T-cell (primary cell): ENCODE data around the gene DCUN1D2. TPM values are rescaled to one million over a fixed set of nuclear protein-coding genes. Genes with fewer than 3 reads are reported as not detected.
A peak's percentile ranks its signal among the peaks of the same experiment; 100 is the strongest.
"Not testable (repeated sequence)": the region's sequence is repeated elsewhere in the genome, so short reads cannot be mapped to it uniquely, and the experiment has no call there.

Experiments used
- ATAC-seq, 4 experiments: fragments of 200-7000 bp in 3 of 4; fragments of 150-1000 bp in 1 of 4; cut with Tn5 transposase; replicated peaks in 1 of 4; 1 replicate in 3 of 4; 2 replicates in 1 of 4; pipeline ENCODE4 v1.10.0; 2021; ENCODE audit warnings: moderate library complexity in 3 of 4, mild to moderate bottlenecking in 2 of 4, moderate number of reproducible peaks in 1 of 4
- CTCF ChIA-PET, 2 donors: fragments of 300-600 bp; sonication (Branson Sonifier 250); formaldehyde crosslinking; loops; one replicate each; lab custom pipeline; 2022; ENCODE audit warnings: antibody characterized with exemption in 2 of 2; lab: Charles Lee
- POLR2A ChIA-PET, 2 donors: fragments of 300-600 bp; sonication (Branson Sonifier 250); formaldehyde crosslinking; loops; one replicate each; lab custom pipeline; 2022; ENCODE audit warnings: antibody characterized with exemption in 2 of 2; lab: Charles Lee
- DNase-seq, 35 experiments: peaks; one replicate each; pipeline versions ENCODE4 v3.0.0 to v3.0.0-alpha.2; 2013 to 2023
- H3K27ac ChIP-seq: one replicate; pipeline ENCODE4 v1.5.1; 2013; ENCODE audit warnings: low read length
- H3K27me3 ChIP-seq, 2 experiments: replicated peaks in 1 of 2; 1 replicate in 1 of 2; 2 replicates in 1 of 2; pipeline versions ENCODE4 v1.6.1 to v1.7.0; 2013; ENCODE audit warnings: low read length in 1 of 2, mixed read lengths in 1 of 2; ENCODE audit not compliant: control insufficient read depth in 2 of 2, insufficient read depth in 2 of 2; ENCODE audit errors: extremely low read depth in 1 of 2
- H3K36me3 ChIP-seq, 2 donors: 1 replicate in 1 of 2; 2 replicates in 1 of 2; pipeline versions ENCODE4 v1.6.1 to v1.7.0; 2013; ENCODE audit warnings: low read length in 1 of 2; ENCODE audit not compliant: control insufficient read depth in 2 of 2, insufficient read depth in 1 of 2; ENCODE audit errors: extremely low read depth in 1 of 2
- H3K4me1 ChIP-seq, 2 experiments: 1 replicate in 1 of 2; 2 replicates in 1 of 2; pipeline versions ENCODE4 v1.6.1 to v1.7.0; 2013; ENCODE audit warnings: low read length in 2 of 2, mixed read lengths in 1 of 2; ENCODE audit not compliant: insufficient read depth in 2 of 2, control insufficient read depth in 1 of 2; ENCODE audit errors: extremely low read depth in 1 of 2
- H3K4me3 ChIP-seq, 2 donors: 1 replicate in 1 of 2; 2 replicates in 1 of 2; pipeline versions ENCODE4 v1.5.1 to v1.7.0; 2013; ENCODE audit warnings: mild to moderate bottlenecking in 2 of 2, low read length in 1 of 2, moderate library complexity in 1 of 2; ENCODE audit not compliant: control insufficient read depth in 1 of 2; ENCODE audit errors: extremely low read depth in 1 of 2
- H3K9me3 ChIP-seq: 2 replicates; pipeline ENCODE4 v1.7.0; 2013
- H3K27ac Mint-ChIP-seq, 2 donors: one replicate each; pipeline ENCODE4 v1.8.0; 2020 to 2021; ENCODE audit warnings: mild to moderate bottlenecking in 2 of 2, mixed read lengths in 2 of 2
- H3K27me3 Mint-ChIP-seq, 2 donors: one replicate each; pipeline ENCODE4 v1.8.0; 2021 to 2022; ENCODE audit warnings: mixed read lengths in 2 of 2
- H3K36me3 Mint-ChIP-seq: one replicate; pipeline ENCODE4 v1.8.0; 2021; ENCODE audit warnings: mixed read lengths
- H3K4me1 Mint-ChIP-seq, 3 donors: one replicate each; pipeline ENCODE4 v1.8.0; 2020 to 2022; ENCODE audit warnings: mixed read lengths in 3 of 3, mild to moderate bottlenecking in 1 of 3
- H3K4me3 Mint-ChIP-seq, 3 donors: one replicate each; pipeline ENCODE4 v1.8.0; 2020 to 2022; ENCODE audit warnings: mild to moderate bottlenecking in 3 of 3, mixed read lengths in 3 of 3, moderate library complexity in 3 of 3
- H3K9me3 Mint-ChIP-seq, 3 donors: one replicate each; pipeline ENCODE4 v1.8.0; 2020 to 2022; ENCODE audit warnings: mixed read lengths in 3 of 3
- WGBS: methylation state at CpG from one replicate; pipeline ENCODE4 v1.1.5; 2013; ENCODE audit warnings: missing lambda C conversion rate; ENCODE audit not compliant: insufficient coverage; 5-methylcytosine and 5-hydroxymethylcytosine counted together
- total RNA-seq, 35 experiments: library from RNA in 6 of 35; stranded (reverse) in 6 of 35; fragments of 120-200 nt in 1 of 35; gene quantifications; one replicate each; pipeline versions ENCODE4 v1.2.1 to v1.2.4 and lab custom pipeline; 2013 to 2026

Gene DCUN1D2
- total RNA-seq, 5 donors from 2014 or later (not counting 1 experiment from before 2014, with no cell fraction given): 18.7 to 27.7 (median 25.3) TPM

- Histone ChIP-seq H3K4me1 (no peaks in the 10 kb centered on the region), H3K36me3 (no peaks in the 10 kb centered on the region), H3K4me3 (no peak overlapping the region), H3K27ac (no peak overlapping the region), H3K9me3 (no peaks in the 10 kb centered on the region), H3K27me3 (no peaks in the 10 kb centered on the region)
- Mint-ChIP-seq H3K27ac (no peak overlapping the region), H3K36me3 (peaks cover 2% of the 10 kb centered on the region), H3K27me3 (no peaks in the 10 kb centered on the region), H3K4me1 (no peaks in the 10 kb centered on the region), H3K9me3 (no peaks in the 10 kb centered on the region), H3K4me3 (no peak overlapping the region)
- DNase-seq: no peak
- CTCF ChIA-PET: no interaction called here
- 90% methylated on average over 13 of the region's 17 CpGs for WGBS
- POLR2A ChIA-PET: no interaction called here
- no peak for ATAC-seq
Measured at GRCh38 chr13:113437408-113438010, 53.0 kb downstream of the DCUN1D2 start.

DNA sequence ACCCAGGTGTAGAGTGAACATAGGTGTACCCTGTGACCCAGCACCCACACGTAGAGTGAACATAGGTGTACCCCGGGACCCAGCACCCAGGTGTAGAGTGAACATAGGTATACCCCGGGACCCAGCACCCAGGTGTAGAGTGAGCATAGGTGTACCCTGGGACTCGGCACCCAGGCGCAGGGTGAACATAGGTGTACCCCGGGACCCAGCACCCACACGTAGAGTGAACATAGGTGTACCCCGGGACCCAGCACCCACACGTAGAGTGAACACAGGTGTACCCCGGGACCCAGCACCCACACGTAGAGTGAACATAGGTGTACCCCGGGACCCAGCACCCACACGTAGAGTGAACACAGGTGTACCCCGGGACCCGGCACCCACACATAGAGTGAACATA is 53.6 kb downstream of the DCUN1D2 start:
- H3K4me1 Mint-ChIP-seq, H3K9me3 Mint-ChIP-seq, H3K4me3 ChIP-seq, H3K4me1 ChIP-seq, H3K27me3 ChIP-seq, H3K9me3 ChIP-seq, H3K4me3 Mint-ChIP-seq, DNase-seq, POLR2A ChIA-PET, H3K27me3 Mint-ChIP-seq, CTCF ChIA-PET, H3K36me3 Mint-ChIP-seq, H3K27ac Mint-ChIP-seq, H3K36me3 ChIP-seq, H3K27ac ChIP-seq, ATAC-seq: not testable (repeated sequence)
- 94% methylated on average over 3 of the region's 15 CpGs for WGBS

DNA sequence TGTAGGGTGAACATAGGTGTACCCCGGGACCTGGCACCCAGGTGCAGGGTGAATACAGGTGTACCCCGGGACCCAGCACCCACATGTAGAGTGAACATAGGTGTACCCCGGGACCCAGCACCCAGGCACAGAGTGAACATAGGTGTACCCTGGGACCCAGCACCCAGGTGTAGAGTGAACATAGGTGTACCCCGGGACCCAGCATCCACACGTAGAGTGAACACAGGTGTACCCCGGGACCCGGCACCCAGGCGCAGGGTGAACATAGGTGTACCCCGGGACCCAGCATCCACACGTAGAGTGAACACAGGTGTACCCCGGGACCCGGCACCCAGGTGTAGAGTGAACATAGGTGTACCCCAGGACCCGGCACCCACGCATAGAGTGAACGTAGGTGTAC is 54.6 kb downstream of the DCUN1D2 start:
- H3K27me3 Mint-ChIP-seq, H3K36me3 Mint-ChIP-seq, H3K4me3 Mint-ChIP-seq, CTCF ChIA-PET, H3K9me3 Mint-ChIP-seq, ATAC-seq, H3K9me3 ChIP-seq, H3K4me1 ChIP-seq, POLR2A ChIA-PET, H3K27me3 ChIP-seq, H3K36me3 ChIP-seq, H3K4me3 ChIP-seq, H3K4me1 Mint-ChIP-seq, H3K27ac Mint-ChIP-seq, H3K27ac ChIP-seq: not testable (repeated sequence)
- DNase-seq: peak in 1 of 35 experiments; percentile 20
- 91% methylated on average over 7 of the region's 15 CpGs for WGBS

- ChIA-PET CTCF (interaction anchor here in 1 of 2 donors (0.5 kb wide), 1 partner anchor 52 kb away, joined by 8 read pairs; no protein-coding TSS in a partner anchor), POLR2A (no interaction called here)
- Mint-ChIP-seq H3K4me1 (no peaks in the 10 kb centered on the region), H3K36me3 (peaks cover 4% of the 10 kb centered on the region), H3K4me3 (no peak overlapping the region), H3K27ac (no peak overlapping the region), H3K9me3 (no peaks in the 10 kb centered on the region), H3K27me3 (no peaks in the 10 kb centered on the region)
- no peaks in the 10 kb centered on the region for H3K36me3 ChIP-seq
- H3K27ac ChIP-seq: no peak overlapping the region
- ATAC-seq (no peak), DNase-seq (no peak)
- H3K4me1 ChIP-seq: no peaks in the 10 kb centered on the region
- H3K4me3 ChIP-seq: no peak overlapping the region
- 87% methylated on average over 5 of the region's 21 CpGs for WGBS
- no peaks in the 10 kb centered on the region for H3K9me3 ChIP-seq
- peaks cover 0 to under 1% of the 10 kb centered on the region in 2 experiments for H3K27me3 ChIP-seq
Measured at GRCh38 chr13:113433391-113433916, 57.1 kb downstream of the DCUN1D2 start.

GRCh38 chr13:113432506-113433270 is 57.8 kb downstream of the DCUN1D2 start:
- Histone ChIP-seq H3K27ac (no peak overlapping the region), H3K9me3 (no peaks in the 10 kb centered on the region), H3K4me3 (no peak overlapping the region), H3K27me3 (peaks cover 0 to 3% of the 10 kb centered on the region in 2 experiments), H3K36me3 (no peaks in the 10 kb centered on the region), H3K4me1 (no peaks in the 10 kb centered on the region)
- H3K9me3 Mint-ChIP-seq: no peaks in the 10 kb centered on the region
- no peak overlapping the region for H3K27ac Mint-ChIP-seq
- H3K36me3 Mint-ChIP-seq: peaks cover 4% of the 10 kb centered on the region
- DNase-seq: no peak
- H3K27me3 Mint-ChIP-seq: no peaks in the 10 kb centered on the region
- 90% methylated on average over 29 of the region's 34 CpGs for WGBS
- no peak overlapping the region for H3K4me3 Mint-ChIP-seq
- H3K4me1 Mint-ChIP-seq: no peaks in the 10 kb centered on the region
- ATAC-seq: no peak
- POLR2A ChIA-PET: no interaction called here
- CTCF ChIA-PET: no interaction called here

GRCh38 chr13:113431171-113431570 is 59.3 kb downstream of the DCUN1D2 start:
- CTCF ChIA-PET: no interaction called here
- Histone ChIP-seq H3K9me3 (no peaks in the 10 kb centered on the region), H3K4me3 (no peak overlapping the region), H3K27ac (no peak overlapping the region), H3K36me3 (no peaks in the 10 kb centered on the region), H3K27me3 (peaks cover 0 to 7% of the 10 kb centered on the region in 2 experiments), H3K4me1 (no peaks in the 10 kb centered on the region)
- no peak for DNase-seq
- ATAC-seq: no peak
- Mint-ChIP-seq H3K27ac (no peak overlapping the region), H3K36me3 (peaks cover 4% of the 10 kb centered on the region), H3K27me3 (no peaks in the 10 kb centered on the region), H3K4me3 (no peak overlapping the region), H3K4me1 (no peaks in the 10 kb centered on the region), H3K9me3 (no peaks in the 10 kb centered on the region)
- POLR2A ChIA-PET: no interaction called here
- WGBS: 98% methylated on average over 20 of the region's 22 CpGs
